ENCODE measurements around the gene C1orf116.

The C1orf116 gene

DNA sequence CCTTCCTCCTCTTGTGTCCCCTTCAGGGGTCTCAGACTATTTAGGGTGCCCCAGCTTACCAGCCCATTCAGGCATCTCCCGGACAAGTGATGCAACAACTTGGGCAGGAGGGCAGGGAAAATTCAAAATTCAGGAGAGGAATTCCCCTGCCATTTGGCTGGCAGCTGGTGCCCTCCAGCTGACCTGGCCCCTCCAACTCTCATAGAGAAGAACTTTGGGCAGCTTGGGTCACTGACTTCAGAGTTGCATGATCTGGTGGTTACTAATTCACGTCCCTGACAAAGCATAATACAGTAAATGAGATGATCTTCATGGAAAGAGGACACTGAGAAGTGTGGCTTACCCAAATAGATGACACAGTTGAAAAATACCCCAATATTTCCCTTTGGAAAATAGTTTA is 62.1 kb downstream of the C1orf116 start, which contains the start of gene FCAMR:
TSS of gene FCAMR (minus strand) at position 15 of the 400 bp plus-strand sequence. CDS start 335 bp downstream, outside the sequence.
- TF ChIP-seq, protein P1, sequence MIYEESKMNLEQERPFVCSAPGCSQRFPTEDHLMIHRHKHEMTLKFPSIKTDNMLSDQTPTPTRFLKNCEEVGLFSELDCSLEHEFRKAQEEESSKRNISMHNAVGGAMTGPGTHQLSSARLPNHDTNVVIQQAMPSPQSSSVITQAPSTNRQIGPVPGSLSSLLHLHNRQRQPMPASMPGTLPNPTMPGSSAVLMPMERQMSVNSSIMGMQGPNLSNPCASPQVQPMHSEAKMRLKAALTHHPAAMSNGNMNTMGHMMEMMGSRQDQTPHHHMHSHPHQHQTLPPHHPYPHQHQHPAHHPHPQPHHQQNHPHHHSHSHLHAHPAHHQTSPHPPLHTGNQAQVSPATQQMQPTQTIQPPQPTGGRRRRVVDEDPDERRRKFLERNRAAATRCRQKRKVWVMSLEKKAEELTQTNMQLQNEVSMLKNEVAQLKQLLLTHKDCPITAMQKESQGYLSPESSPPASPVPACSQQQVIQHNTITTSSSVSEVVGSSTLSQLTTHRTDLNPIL (CRISPR knock-in tag; IDR thresholded peaks at IDR 0.05; ENCODE audit: low read depth), result no peak
- TF ChIP-seq RARB (CRISPR knock-in tag; IDR thresholded peaks at IDR 0.05) (no peak), GLIS3 (CRISPR knock-in tag; IDR thresholded peaks at IDR 0.05) (no peak), ZNF565 (CRISPR knock-in tag; conservative IDR thresholded peaks at IDR 0.05; ENCODE audit: low read depth) (no peak), TCF4 (CRISPR knock-in tag; IDR thresholded peaks at IDR 0.05; ENCODE audit: borderline replicate concordance) (no peak), OSR1 (CRISPR knock-in tag; IDR thresholded peaks at IDR 0.05) (no peak), ZNF70 (CRISPR knock-in tag; IDR thresholded peaks at IDR 0.05) (no peak), ZFP3 (CRISPR knock-in tag; IDR thresholded peaks at IDR 0.05) (no peak), TOX (CRISPR knock-in tag; IDR thresholded peaks at IDR 0.05; ENCODE audit: borderline replicate concordance) (no peak), CSDC2 (CRISPR knock-in tag; IDR thresholded peaks at IDR 0.05) (no peak), SNAI2 (CRISPR knock-in tag; IDR thresholded peaks at IDR 0.05) (no peak), PPARA (CRISPR knock-in tag; IDR thresholded peaks at IDR 0.05; ENCODE audit: borderline replicate concordance) (no peak)
- TF ChIP-seq, protein P2, sequence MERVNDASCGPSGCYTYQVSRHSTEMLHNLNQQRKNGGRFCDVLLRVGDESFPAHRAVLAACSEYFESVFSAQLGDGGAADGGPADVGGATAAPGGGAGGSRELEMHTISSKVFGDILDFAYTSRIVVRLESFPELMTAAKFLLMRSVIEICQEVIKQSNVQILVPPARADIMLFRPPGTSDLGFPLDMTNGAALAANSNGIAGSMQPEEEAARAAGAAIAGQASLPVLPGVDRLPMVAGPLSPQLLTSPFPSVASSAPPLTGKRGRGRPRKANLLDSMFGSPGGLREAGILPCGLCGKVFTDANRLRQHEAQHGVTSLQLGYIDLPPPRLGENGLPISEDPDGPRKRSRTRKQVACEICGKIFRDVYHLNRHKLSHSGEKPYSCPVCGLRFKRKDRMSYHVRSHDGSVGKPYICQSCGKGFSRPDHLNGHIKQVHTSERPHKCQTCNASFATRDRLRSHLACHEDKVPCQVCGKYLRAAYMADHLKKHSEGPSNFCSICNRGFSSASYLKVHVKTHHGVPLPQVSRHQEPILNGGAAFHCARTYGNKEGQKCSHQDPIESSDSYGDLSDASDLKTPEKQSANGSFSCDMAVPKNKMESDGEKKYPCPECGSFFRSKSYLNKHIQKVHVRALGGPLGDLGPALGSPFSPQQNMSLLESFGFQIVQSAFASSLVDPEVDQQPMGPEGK (CRISPR knock-in tag; IDR thresholded peaks at IDR 0.05; ENCODE audit: borderline replicate concordance), result no peak
- TF ChIP-seq, protein P3, sequence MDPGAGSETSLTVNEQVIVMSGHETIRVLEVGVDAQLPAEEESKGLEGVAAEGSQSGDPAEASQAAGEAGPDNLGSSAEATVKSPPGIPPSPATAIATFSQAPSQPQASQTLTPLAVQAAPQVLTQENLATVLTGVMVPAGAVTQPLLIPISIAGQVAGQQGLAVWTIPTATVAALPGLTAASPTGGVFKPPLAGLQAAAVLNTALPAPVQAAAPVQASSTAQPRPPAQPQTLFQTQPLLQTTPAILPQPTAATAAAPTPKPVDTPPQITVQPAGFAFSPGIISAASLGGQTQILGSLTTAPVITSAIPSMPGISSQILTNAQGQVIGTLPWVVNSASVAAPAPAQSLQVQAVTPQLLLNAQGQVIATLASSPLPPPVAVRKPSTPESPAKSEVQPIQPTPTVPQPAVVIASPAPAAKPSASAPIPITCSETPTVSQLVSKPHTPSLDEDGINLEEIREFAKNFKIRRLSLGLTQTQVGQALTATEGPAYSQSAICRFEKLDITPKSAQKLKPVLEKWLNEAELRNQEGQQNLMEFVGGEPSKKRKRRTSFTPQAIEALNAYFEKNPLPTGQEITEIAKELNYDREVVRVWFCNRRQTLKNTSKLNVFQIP (CRISPR knock-in tag; IDR thresholded peaks at IDR 0.05; ENCODE audit: borderline replicate concordance, low read depth), result no peak
- no peak for ATAC-seq

DNA sequence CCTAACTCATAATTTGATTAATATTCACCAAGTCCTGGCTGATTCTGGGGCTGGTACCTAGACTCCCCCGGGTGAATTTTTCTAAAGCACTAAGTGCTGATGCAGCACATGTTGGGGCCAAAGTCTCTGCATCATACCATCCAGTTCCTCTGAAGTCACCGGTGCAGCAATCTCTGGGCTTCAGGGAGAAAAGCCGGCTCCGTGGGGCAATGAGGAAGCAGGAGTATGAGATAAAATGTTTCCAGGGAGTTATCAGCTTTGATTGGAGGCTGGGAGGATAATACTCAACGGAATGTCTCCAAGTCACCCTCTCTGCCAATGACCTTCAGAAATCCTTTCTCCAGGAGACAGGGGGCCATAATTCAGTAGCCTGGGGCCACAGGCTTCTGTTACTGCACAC is 63.5 kb downstream of the C1orf116 start:
- ATAC-seq, result no peak
- TF ChIP-seq OSR1 (CRISPR knock-in tag; IDR thresholded peaks at IDR 0.05) (no peak), TCF4 (CRISPR knock-in tag; IDR thresholded peaks at IDR 0.05; ENCODE audit: borderline replicate concordance) (no peak), ESRRG (CRISPR knock-in tag; IDR thresholded peaks at IDR 0.05) (no peak), CSDC2 (CRISPR knock-in tag; IDR thresholded peaks at IDR 0.05) (no peak), GLIS3 (CRISPR knock-in tag; IDR thresholded peaks at IDR 0.05) (no peak), BACH2 (CRISPR knock-in tag; IDR thresholded peaks at IDR 0.05; ENCODE audit: borderline replicate concordance) (no peak), SNAI2 (CRISPR knock-in tag; IDR thresholded peaks at IDR 0.05) (no peak), ZNF70 (CRISPR knock-in tag; IDR thresholded peaks at IDR 0.05) (no peak), ISL1 (CRISPR knock-in tag; IDR thresholded peaks at IDR 0.05) (no peak), ZFP3 (CRISPR knock-in tag; IDR thresholded peaks at IDR 0.05) (no peak)

All from SK-N-SH treated with all-trans-retinoic acid at 6 μM for 48 hours (cell line).